Measurements from ENCODE around the gene CACNA1A.

The CACNA1A gene

DNA sequence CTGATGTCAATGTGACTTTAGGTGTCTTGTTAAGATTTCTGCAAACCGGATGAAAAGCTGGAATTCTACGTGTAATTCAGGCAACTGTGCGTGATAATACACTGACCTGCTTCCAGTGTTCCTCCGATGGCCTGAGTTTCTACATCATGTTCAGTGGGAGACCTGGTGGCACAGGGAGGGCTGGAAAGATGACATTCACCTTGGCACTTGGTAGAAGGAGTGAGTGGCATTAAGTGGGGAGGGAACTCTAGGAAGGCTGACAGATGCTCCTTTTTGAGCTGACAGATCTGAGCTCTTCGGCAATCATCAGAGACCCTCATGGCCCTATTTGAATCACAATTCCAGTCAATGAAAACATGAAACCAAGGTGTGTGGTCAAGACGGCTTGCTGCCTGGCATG lies 4.0 kb downstream of the CACNA1A start:
- DNase-seq (ENCODE audit: low spot score), result no peak
- in situ Hi-C loops (cut with MboI; ENCODE audit: low pct_unique_long_range_greater_than_20kb, low sequenced_read_pairs, unreplicated experiment), result no loop called here
- TF ChIP-seq, protein P1, sequence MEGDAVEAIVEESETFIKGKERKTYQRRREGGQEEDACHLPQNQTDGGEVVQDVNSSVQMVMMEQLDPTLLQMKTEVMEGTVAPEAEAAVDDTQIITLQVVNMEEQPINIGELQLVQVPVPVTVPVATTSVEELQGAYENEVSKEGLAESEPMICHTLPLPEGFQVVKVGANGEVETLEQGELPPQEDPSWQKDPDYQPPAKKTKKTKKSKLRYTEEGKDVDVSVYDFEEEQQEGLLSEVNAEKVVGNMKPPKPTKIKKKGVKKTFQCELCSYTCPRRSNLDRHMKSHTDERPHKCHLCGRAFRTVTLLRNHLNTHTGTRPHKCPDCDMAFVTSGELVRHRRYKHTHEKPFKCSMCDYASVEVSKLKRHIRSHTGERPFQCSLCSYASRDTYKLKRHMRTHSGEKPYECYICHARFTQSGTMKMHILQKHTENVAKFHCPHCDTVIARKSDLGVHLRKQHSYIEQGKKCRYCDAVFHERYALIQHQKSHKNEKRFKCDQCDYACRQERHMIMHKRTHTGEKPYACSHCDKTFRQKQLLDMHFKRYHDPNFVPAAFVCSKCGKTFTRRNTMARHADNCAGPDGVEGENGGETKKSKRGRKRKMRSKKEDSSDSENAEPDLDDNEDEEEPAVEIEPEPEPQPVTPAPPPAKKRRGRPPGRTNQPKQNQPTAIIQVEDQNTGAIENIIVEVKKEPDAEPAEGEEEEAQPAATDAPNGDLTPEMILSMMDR (IDR thresholded peaks at IDR 0.05; ENCODE audit: extremely low read depth, insufficient read depth, missing control alignments), result no peak

DNA sequence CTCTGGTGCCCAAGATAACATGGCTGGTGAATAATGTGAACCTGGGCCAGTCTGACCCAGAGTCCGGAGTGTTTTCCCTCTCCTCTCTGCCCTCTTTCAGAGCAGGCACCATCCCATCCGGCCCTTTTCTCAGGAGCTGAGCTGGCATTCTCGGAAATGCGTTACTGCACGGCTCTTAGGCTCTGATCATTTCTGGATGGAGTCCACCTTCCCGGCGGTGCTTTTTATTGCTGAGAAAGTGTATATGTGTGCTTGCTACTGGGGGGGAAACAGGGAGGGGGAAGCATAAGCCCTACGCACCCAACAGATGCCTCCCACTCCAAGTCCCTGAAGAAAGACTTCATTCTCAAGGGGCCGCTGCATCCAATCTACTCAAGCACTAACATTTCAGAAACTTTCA lies 6.6 kb downstream of the CACNA1A start:
- no peak for DNase-seq (ENCODE audit: low spot score)
- TF ChIP-seq, protein P1 (IDR thresholded peaks at IDR 0.05; ENCODE audit: extremely low read depth, insufficient read depth, missing control alignments), result no peak
- in situ Hi-C loops (cut with MboI; ENCODE audit: low pct_unique_long_range_greater_than_20kb, low sequenced_read_pairs, unreplicated experiment), result no loop called here

DNA sequence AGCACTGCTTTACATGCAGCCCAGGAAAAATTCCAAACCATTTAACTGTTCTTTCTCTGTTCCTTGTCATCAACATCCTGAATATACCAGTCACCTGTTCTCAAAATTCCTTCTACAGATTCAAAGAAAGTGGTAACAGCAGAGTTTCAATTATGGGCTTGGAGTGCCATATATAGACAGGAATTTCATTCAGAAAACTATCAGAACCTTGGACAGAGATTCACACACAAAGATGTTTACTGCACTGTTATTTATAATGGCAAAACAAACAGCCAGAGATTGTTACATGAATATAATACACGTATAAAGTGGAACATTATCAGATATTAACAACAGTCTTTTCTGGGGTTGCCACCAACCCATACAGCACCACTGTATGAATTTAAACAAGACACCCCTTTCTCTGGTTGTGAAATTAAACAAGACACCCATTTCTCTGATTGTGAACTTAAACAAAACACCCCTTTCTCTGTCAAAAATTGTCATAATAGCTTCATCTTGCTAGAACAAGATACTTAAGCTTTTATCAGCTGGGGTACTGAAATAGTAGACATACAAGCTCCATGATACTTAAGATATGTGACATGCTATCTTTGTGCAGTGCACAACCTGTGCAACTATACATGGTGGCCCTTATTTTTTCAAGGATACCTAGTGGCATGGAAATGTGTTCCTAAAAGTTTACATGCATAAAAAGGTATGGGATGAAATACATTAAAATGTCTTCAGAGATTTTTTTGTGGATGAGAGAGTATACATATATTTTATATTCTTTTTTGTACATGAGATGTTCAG lies 12.6 kb downstream of the CACNA1A start:
- no peak for DNase-seq (ENCODE audit: low spot score)
- in situ Hi-C loops (cut with MboI; ENCODE audit: low pct_unique_long_range_greater_than_20kb, low sequenced_read_pairs, unreplicated experiment), result no loop called here
- TF ChIP-seq, protein P1 (IDR thresholded peaks at IDR 0.05; ENCODE audit: extremely low read depth, insufficient read depth, missing control alignments), result no peak

DNA sequence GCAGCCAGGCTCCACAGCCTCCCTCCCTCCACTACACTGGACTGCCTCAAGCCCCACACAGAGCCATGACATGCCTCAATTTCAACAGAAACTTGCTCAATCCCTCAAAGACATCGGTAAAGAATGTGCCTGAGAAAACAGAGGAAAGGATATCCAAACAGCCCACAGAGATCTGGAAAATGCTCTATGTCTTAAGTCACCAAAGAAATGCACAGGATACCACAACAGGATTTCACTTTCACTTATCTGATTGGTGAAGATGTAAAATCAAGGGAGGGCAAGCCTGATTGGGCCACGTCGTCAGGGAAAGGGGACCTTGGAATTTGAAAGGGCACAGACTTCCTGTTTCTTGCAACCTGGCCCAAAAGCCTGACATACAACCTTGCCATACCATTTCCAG lies 14.2 kb downstream of the CACNA1A start:
- DNase-seq (ENCODE audit: low spot score), result no peak
- in situ Hi-C loops (cut with MboI; ENCODE audit: low pct_unique_long_range_greater_than_20kb, low sequenced_read_pairs, unreplicated experiment), result no loop called here
- TF ChIP-seq, protein P1 (IDR thresholded peaks at IDR 0.05; ENCODE audit: extremely low read depth, insufficient read depth, missing control alignments), result no peak

DNA sequence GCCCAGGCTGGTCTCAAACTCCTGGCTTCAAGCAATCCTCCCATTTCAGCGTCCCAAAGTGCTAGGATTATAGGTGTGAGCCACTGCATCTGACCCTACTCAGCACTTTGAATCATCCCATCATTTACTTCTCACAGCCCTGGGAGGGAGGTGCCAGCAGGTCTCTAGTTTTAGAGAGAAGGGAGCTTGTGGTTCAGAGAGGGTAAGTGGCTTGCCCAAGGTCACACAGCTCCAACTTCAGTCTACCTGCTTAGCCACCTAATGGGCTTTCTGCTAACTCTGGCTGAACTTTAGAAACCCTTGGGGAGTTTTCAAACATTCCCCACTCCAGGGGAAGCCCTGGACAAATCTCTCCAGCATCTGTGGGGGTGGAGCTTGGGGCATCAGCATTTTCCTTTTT lies 18.3 kb downstream of the CACNA1A start:
- TF ChIP-seq, protein P1 (IDR thresholded peaks at IDR 0.05; ENCODE audit: extremely low read depth, insufficient read depth, missing control alignments), result no peak
- DNase-seq (ENCODE audit: low spot score), result no peak
- in situ Hi-C loops (cut with MboI; ENCODE audit: low pct_unique_long_range_greater_than_20kb, low sequenced_read_pairs, unreplicated experiment), result no loop called here

DNA sequence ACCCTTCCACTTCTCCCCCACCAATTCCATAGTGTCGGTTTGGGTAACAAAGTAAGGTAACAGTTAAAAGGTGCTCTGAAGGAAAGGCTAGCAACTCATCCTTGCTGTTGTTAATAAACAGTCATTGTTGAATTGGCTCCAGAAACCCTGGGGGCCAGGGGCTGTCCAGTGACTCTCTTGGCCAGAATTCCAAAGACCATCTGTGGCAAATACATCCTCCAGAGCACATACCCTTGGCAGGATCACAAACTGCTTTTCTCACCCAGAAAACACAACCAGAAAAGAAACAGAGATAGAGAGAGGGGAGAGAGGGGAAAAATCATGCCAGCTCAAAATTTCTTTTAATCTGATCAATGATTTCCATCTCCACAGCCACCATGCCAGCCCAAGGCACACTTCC lies 22.1 kb downstream of the CACNA1A start:
- no peak for DNase-seq (ENCODE audit: low spot score)
- in situ Hi-C loops (cut with MboI; ENCODE audit: low pct_unique_long_range_greater_than_20kb, low sequenced_read_pairs, unreplicated experiment), result no loop called here
- TF ChIP-seq, protein P1 (IDR thresholded peaks at IDR 0.05; ENCODE audit: extremely low read depth, insufficient read depth, missing control alignments), result no peak

Data from GM13977 (cell line).